Measurements from ENCODE around the gene CHAT. TPM values are rescaled to one million over a fixed set of nuclear protein-coding genes. Genes with fewer than 3 reads are reported as not detected.

Gene CHAT
- total RNA-seq, 2 donors from 2014 or later: 0.40 TPM; not detected in 1

GRCh38 chr10:49579621-49580020 is 34.2 kb upstream of the CHAT start:
- H3K36me3 ChIP-seq: no peaks in the 10 kb centered on the region
- intact Hi-C loops (cut with DNase I): no loop called here
- DNase-seq (ENCODE audit: low spot score): no peak
- H3K9me3 ChIP-seq: no peaks in the 10 kb centered on the region
- H3K4me3 ChIP-seq: no peak overlapping the region
- H3K27me3 ChIP-seq (replicated peaks; ENCODE audit: insufficient read depth): no peaks in the 10 kb centered on the region
- 33% methylated on average over 2 of the region's 2 CpGs for WGBS
- no peak for TF ChIP-seq CTCF (IDR thresholded peaks at IDR 0.05)
- TF ChIP-seq POLR2A (IDR thresholded peaks at IDR 0.05): no peak
- TF ChIP-seq POLR2AphosphoS5 (IDR thresholded peaks at IDR 0.05): no peak
- H3K27ac ChIP-seq: no peak overlapping the region
- H3K4me1 ChIP-seq (replicated peaks): no peaks in the 10 kb centered on the region

GRCh38 chr10:49585387-49585786 is 28.4 kb upstream of the CHAT start:
- TF ChIP-seq CTCF (IDR thresholded peaks at IDR 0.05) (no peak), POLR2A (IDR thresholded peaks at IDR 0.05) (no peak), POLR2AphosphoS5 (IDR thresholded peaks at IDR 0.05) (no peak)
- intact Hi-C loops (cut with DNase I): no loop called here
- Histone ChIP-seq H3K9me3 (no peaks in the 10 kb centered on the region), H3K27me3 (replicated peaks; ENCODE audit: insufficient read depth) (no peaks in the 10 kb centered on the region), H3K4me3 (no peak overlapping the region), H3K36me3 (no peaks in the 10 kb centered on the region), H3K4me1 (replicated peaks) (no peaks in the 10 kb centered on the region), H3K27ac (no peak overlapping the region)
- no peak for DNase-seq (ENCODE audit: low spot score)

GRCh38 chr10:49587981-49588380 is 25.9 kb upstream of the CHAT start:
- H3K36me3 ChIP-seq: no peaks in the 10 kb centered on the region
- no peak for TF ChIP-seq CTCF (IDR thresholded peaks at IDR 0.05)
- no peak for TF ChIP-seq POLR2AphosphoS5 (IDR thresholded peaks at IDR 0.05)
- TF ChIP-seq POLR2A (IDR thresholded peaks at IDR 0.05): no peak
- no peaks in the 10 kb centered on the region for H3K9me3 ChIP-seq
- intact Hi-C loops (cut with DNase I): no loop called here
- no peaks in the 10 kb centered on the region for H3K4me1 ChIP-seq (replicated peaks)
- no peak overlapping the region for H3K4me3 ChIP-seq
- no peak for DNase-seq (ENCODE audit: low spot score)
- no peak overlapping the region for H3K27ac ChIP-seq
- no peaks in the 10 kb centered on the region for H3K27me3 ChIP-seq (replicated peaks; ENCODE audit: insufficient read depth)
- 89% methylated on average over 4 of the region's 4 CpGs for WGBS

- no peaks in the 10 kb centered on the region for H3K4me1 ChIP-seq (replicated peaks)
- H3K4me3 ChIP-seq: no peak overlapping the region
- no peaks in the 10 kb centered on the region for H3K36me3 ChIP-seq
- no peak overlapping the region for H3K27ac ChIP-seq
- TF ChIP-seq CTCF (IDR thresholded peaks at IDR 0.05) (peak in 3 of 4 experiments; percentile 55 to 73 (median 56)), POLR2AphosphoS5 (IDR thresholded peaks at IDR 0.05) (no peak)
- H3K9me3 ChIP-seq: no peaks in the 10 kb centered on the region
- DNase-seq (ENCODE audit: low spot score): no peak
- intact Hi-C loops (cut with DNase I): no loop called here
- H3K27me3 ChIP-seq (replicated peaks; ENCODE audit: insufficient read depth): no peaks in the 10 kb centered on the region
- WGBS: 43% methylated on average over 9 of the region's 9 CpGs
Observed at GRCh38 chr10:49592726-49593563, 20.9 kb upstream of the CHAT start.

DNA sequence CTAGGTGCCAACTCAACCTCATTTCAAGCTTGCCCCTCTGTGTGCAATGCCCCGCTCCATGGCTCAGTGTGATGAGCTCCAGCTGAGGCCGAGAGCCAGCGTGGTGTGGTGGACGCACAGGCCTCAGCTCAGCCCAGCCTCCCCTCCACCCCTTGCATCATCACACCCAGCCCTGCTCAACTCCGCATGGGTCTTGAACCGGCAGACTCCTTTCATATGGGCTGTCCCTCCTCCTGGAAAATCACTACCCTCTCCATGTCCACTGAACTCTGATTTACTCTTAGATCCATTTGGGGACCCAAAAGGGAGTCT is 20.3 kb upstream of the CHAT start:
- WGBS: 91% methylated on average over 6 of the region's 6 CpGs
- TF ChIP-seq POLR2AphosphoS5 (IDR thresholded peaks at IDR 0.05) (no peak), CTCF (IDR thresholded peaks at IDR 0.05) (no peak), POLR2A (IDR thresholded peaks at IDR 0.05) (no peak)
- H3K4me3 ChIP-seq: no peak overlapping the region
- no peak for DNase-seq (ENCODE audit: low spot score)
- no peak overlapping the region for H3K27ac ChIP-seq
- H3K27me3 ChIP-seq (replicated peaks; ENCODE audit: insufficient read depth): no peaks in the 10 kb centered on the region
- H3K36me3 ChIP-seq: no peaks in the 10 kb centered on the region
- intact Hi-C loops (cut with DNase I): no loop called here
- H3K4me1 ChIP-seq (replicated peaks): no peaks in the 10 kb centered on the region
- no peaks in the 10 kb centered on the region for H3K9me3 ChIP-seq
